Colonic mucosa (tissue), 4 donors: ENCODE measurements around the gene WDTC1. TPM values are rescaled to one million over a fixed set of nuclear protein-coding genes. Genes with fewer than 3 reads are reported as not detected.
"Not testable (repeated sequence)": the region's sequence is repeated elsewhere in the genome, so short reads cannot be mapped to it uniquely, and the experiment has no call there.

Experiments
- DNase-seq: peaks from one replicate; pipeline ENCODE4 v3.0.0-alpha.2; 2020
- H3K27ac ChIP-seq: fragments of 200-600 bp; one replicate; pipeline ENCODE4 v1.8.0; 2021
- H3K27me3 ChIP-seq: fragments of 200-600 bp; one replicate; pipeline ENCODE4 v1.8.0; 2021
- H3K36me3 ChIP-seq: fragments of 200-600 bp; one replicate; pipeline ENCODE4 v1.8.0; 2021
- H3K4me1 ChIP-seq: fragments of 200-600 bp; one replicate; pipeline ENCODE4 v1.8.0; 2021; ENCODE audit warnings: mild to moderate bottlenecking
- H3K4me3 ChIP-seq: fragments of 200-600 bp; one replicate; pipeline ENCODE4 v1.8.0; 2021
- H3K9ac ChIP-seq, 2 donors: one replicate each; pipeline ENCODE4 v1.7.0; 2013; ENCODE audit warnings: control low read depth in 2 of 2, low read depth in 2 of 2, low read length in 2 of 2
- H3K9me3 ChIP-seq: fragments of 200-600 bp; one replicate; pipeline ENCODE4 v1.8.0; 2021
- intact Hi-C: fragments of 100-400 bp; cut with DNase I; formaldehyde crosslinking; loops from one replicate; pipeline ENCODE4 v1.14.1; 2022
- total RNA-seq, 2 donors: library from RNA; stranded (reverse); fragmentation: NEBNext Ultra II Directional in 1 of 2; extraction: Animal tissue kit (Norgen Biotek cat#: 25700) in 1 of 2; gene quantifications; one replicate each; pipeline ENCODE4 v1.2.1, GENCODE V29; 2021
- TF ChIP-seq, protein P1 (sequence below): fragments of 200-600 bp; IDR thresholded peaks from one replicate; pipeline ENCODE4 v1.8.0; 2022; ENCODE audit warnings: antibody characterized with exemption, mild to moderate bottlenecking
- donor health status: healthy.
- donor health status: DM: no; HTN: no; CAD: no.
- donor health status: DM: no; HTN: no; CAD: no.

Gene WDTC1
- total RNA-seq, 2 donors from 2014 or later: 31.2 to 39.3 TPM

DNA sequence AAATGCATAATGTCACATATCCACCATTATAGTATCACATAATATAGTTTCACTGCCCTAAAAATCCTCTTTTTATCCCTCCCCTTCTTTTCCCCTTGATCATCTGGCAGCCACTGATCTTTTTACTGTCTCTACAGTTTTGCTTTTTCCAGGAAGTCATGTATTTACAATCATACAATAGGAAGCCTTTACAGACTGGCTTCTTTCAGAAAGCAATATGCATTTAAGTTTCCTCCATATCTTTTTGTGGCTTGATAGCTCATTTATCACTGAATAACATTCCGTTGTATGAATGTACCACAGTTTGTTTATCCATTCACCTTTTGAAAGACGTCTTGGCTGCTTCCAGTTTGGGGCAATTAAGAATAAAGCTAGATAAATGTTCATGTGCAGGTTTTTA lies 14.3 kb upstream of the WDTC1 start:
- Histone ChIP-seq H3K4me1 (no peaks in the 10 kb centered on the region), H3K27ac (no peak overlapping the region), H3K9me3 (no peaks in the 10 kb centered on the region), H3K9ac (no peak overlapping the region), H3K4me3 (no peak overlapping the region), H3K27me3 (no peaks in the 10 kb centered on the region), H3K36me3 (no peaks in the 10 kb centered on the region)
- no peak for DNase-seq
- intact Hi-C loops: no loop called here
- TF ChIP-seq, protein P1, sequence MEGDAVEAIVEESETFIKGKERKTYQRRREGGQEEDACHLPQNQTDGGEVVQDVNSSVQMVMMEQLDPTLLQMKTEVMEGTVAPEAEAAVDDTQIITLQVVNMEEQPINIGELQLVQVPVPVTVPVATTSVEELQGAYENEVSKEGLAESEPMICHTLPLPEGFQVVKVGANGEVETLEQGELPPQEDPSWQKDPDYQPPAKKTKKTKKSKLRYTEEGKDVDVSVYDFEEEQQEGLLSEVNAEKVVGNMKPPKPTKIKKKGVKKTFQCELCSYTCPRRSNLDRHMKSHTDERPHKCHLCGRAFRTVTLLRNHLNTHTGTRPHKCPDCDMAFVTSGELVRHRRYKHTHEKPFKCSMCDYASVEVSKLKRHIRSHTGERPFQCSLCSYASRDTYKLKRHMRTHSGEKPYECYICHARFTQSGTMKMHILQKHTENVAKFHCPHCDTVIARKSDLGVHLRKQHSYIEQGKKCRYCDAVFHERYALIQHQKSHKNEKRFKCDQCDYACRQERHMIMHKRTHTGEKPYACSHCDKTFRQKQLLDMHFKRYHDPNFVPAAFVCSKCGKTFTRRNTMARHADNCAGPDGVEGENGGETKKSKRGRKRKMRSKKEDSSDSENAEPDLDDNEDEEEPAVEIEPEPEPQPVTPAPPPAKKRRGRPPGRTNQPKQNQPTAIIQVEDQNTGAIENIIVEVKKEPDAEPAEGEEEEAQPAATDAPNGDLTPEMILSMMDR: no peak

DNA sequence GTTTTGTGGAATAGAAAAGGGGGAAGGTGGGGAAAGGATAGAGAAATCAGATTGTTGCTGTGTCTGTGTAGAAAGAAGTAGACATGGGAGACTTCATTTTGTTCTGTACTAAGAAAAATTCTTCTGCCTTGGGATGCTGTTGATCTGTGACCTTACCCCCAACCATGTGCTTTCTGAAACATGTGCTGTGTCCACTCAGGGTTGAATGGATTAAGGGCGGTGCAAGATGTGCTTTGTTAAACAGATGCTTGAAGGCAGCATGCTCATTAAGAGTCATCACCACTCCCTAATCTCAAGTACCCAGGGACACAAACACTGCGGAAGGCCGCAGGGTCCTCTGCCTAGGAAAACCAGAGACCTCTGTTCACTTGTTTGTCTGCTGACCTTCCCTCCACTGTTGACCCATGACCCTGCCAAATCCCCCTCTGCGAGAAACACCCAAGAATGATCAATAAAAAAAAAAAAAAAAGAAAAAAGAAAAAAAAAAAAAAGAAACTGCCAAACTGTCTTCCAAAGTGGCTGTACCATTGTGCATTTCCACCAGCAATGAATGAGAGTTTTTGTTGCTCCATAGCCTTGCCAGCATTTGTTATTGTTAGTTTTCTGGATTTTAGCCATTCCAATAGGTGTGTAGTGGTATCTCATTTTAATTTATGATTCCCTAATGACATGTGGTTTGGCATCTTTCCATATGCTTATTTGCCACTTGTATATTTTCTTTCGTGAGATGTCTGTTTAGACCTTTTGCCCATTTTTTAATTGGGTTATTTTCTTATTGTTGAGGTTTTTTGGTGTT lies 13.5 kb upstream of the WDTC1 start:
- intact Hi-C loops, DNase-seq: not testable (repeated sequence)

DNA sequence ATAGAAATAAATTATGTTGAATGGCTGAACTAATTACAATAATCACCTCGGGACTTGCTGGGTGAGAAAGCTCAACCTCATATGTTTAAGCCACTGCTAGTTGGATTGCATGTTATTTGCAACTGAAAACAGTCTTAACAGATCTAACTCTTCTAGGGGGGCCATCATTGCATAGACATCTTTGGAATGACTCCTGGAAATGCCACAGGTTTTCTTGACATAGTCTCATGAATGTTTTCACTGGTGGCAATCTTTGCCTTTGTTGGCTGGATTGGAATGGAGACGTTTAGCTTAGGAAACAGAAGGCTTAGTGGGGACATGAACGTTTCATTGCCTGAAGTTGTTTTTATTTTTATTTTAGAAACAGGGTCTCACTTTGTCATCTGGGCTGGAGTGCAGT lies 8.8 kb upstream of the WDTC1 start:
- no peak for DNase-seq
- no peak overlapping the region for H3K4me3 ChIP-seq
- no peaks in the 10 kb centered on the region for H3K36me3 ChIP-seq
- H3K9ac ChIP-seq: no peak overlapping the region
- TF ChIP-seq, protein P1: no peak
- intact Hi-C loops: no loop called here
- no peaks in the 10 kb centered on the region for H3K27me3 ChIP-seq
- no peaks in the 10 kb centered on the region for H3K4me1 ChIP-seq
- no peak overlapping the region for H3K27ac ChIP-seq
- H3K9me3 ChIP-seq: no peaks in the 10 kb centered on the region

More for the DNA sequence above, 13.5 kb upstream of the WDTC1 start:
- H3K27me3 ChIP-seq, H3K36me3 ChIP-seq, H3K27ac ChIP-seq, H3K9ac ChIP-seq, H3K4me3 ChIP-seq, H3K9me3 ChIP-seq, H3K4me1 ChIP-seq: not testable (repeated sequence)

DNA sequence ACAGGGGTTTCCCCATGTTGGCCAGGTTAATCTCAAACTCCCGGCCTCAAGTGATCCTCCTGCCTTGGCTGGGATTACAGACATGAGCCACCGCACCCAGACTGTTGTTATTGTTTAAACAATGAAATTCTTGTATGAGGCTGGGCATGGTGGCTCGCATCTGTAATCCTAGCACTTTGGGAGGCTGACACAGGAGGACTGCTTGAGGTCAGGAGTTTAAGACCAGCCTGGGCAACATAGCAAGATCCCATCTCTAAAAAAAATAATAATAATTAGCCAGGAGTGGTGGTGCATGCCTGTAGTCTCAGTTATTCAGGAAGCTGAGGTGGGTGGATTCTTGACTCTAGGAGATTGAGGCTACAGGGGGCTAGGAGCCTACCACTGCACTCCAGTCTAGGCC lies 6.7 kb upstream of the WDTC1 start:
- TF ChIP-seq, protein P1: no peak
- Histone ChIP-seq H3K4me3 (no peak overlapping the region), H3K9ac (no peak overlapping the region), H3K27me3 (no peaks in the 10 kb centered on the region), H3K27ac (no peak overlapping the region), H3K9me3 (no peaks in the 10 kb centered on the region), H3K4me1 (no peaks in the 10 kb centered on the region), H3K36me3 (no peaks in the 10 kb centered on the region)
- DNase-seq: no peak
- intact Hi-C loops: no loop called here

DNA sequence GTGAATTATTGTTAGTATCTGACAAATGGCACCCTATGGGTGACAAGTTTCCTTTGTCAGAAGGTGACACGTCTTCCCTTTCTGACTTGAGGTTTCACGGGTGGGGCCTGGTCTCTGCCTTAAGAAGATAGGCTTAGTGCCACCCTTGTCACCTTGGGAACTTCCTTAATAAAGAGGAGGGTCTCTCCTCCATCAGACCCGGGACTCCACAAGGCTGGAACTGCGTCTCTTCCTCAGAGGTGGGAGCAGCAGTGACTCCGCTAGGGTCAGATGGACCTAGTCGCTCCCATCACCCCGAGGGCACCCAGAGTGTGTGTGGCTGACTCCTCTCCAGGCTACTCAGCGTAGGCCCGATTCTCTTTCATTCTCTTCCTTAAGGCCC lies 774 bp upstream of the WDTC1 start:
- Histone ChIP-seq H3K4me1 (no peaks in the 10 kb centered on the region), H3K9me3 (no peaks in the 10 kb centered on the region), H3K36me3 (no peaks in the 10 kb centered on the region), H3K27ac (no peak overlapping the region), H3K9ac (peak overlapping the region in 1 of 2 donors; percentile 12), H3K27me3 (no peaks in the 10 kb centered on the region), H3K4me3 (peak overlapping the region; percentile 97)
- TF ChIP-seq, protein P1: no peak
- DNase-seq: no peak
- intact Hi-C loops: no loop called here

DNA sequence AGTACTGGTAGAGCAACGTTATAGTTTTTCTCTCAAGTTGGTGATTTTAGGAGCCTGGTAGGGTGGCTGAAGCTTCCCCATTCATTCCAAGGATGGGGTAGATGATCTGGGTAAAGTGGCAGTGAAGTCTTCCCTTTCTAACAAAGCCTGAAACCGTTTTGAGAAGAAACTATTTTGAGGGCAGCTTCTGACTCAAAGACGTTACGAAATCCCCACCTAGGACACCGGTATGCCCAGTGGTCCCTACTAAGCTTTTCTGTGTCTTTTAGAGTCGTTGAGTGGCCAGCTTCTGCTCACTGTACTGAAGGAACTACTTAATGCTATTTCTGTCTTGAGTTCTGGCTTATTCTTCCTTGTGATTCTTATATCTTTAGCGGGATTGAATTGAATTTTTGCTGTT lies 1.4 kb downstream of the WDTC1 start:
- no peaks in the 10 kb centered on the region for H3K36me3 ChIP-seq
- intact Hi-C loops: no loop called here
- peak overlapping the region; percentile 97 for H3K4me3 ChIP-seq
- H3K27me3 ChIP-seq: no peaks in the 10 kb centered on the region
- TF ChIP-seq, protein P1: no peak
- no peaks in the 10 kb centered on the region for H3K9me3 ChIP-seq
- H3K9ac ChIP-seq: peak overlapping the region in 1 of 2 donors; percentile 81
- H3K4me1 ChIP-seq: no peaks in the 10 kb centered on the region
- no peak for DNase-seq
- no peak overlapping the region for H3K27ac ChIP-seq
